Measurements from ENCODE around the gene NPIPA1. TPM values are rescaled to one million over a fixed set of nuclear protein-coding genes. Genes with fewer than 3 reads are reported as not detected.
"Not testable (repeated sequence)": the region's sequence is repeated elsewhere in the genome, so short reads cannot be mapped to it uniquely, and the experiment has no call there.

The NPIPA1 gene
- total and polyA plus RNA-seq, 11 donors = 24.7 to 65.3 (median 40.7) TPM

- DNase-seq = no peak
- H3K27ac ChIP-seq = no peak overlapping the region
- intact Hi-C loops (cut with DNase I) = no loop called here
- TF ChIP-seq POLR2A (IDR thresholded peaks at IDR 0.05) = no peak
- TF ChIP-seq, protein P1, sequence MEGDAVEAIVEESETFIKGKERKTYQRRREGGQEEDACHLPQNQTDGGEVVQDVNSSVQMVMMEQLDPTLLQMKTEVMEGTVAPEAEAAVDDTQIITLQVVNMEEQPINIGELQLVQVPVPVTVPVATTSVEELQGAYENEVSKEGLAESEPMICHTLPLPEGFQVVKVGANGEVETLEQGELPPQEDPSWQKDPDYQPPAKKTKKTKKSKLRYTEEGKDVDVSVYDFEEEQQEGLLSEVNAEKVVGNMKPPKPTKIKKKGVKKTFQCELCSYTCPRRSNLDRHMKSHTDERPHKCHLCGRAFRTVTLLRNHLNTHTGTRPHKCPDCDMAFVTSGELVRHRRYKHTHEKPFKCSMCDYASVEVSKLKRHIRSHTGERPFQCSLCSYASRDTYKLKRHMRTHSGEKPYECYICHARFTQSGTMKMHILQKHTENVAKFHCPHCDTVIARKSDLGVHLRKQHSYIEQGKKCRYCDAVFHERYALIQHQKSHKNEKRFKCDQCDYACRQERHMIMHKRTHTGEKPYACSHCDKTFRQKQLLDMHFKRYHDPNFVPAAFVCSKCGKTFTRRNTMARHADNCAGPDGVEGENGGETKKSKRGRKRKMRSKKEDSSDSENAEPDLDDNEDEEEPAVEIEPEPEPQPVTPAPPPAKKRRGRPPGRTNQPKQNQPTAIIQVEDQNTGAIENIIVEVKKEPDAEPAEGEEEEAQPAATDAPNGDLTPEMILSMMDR (IDR thresholded peaks at IDR 0.05) = no peak
- H3K36me3 ChIP-seq = no peaks in the 10 kb centered on the region
- H3K4me1 ChIP-seq = no peaks in the 10 kb centered on the region
- no peak overlapping the region for H3K4me3 ChIP-seq
- peak in 1 of 4 donors; percentile 19 for ATAC-seq
- 71 to 78% (median 77%) methylated on average over 8 of the region's 8 CpGs for WGBS, 4 donors
- peaks cover 0 to 11% (median 0%) of the 10 kb centered on the region in 12 donors for H3K9me3 ChIP-seq
- H3K27me3 ChIP-seq = no peaks in the 10 kb centered on the region
These were observed 26.3 kb downstream of the NPIPA1 start for GRCh38 chr16:14963281-14964173.

DNA sequence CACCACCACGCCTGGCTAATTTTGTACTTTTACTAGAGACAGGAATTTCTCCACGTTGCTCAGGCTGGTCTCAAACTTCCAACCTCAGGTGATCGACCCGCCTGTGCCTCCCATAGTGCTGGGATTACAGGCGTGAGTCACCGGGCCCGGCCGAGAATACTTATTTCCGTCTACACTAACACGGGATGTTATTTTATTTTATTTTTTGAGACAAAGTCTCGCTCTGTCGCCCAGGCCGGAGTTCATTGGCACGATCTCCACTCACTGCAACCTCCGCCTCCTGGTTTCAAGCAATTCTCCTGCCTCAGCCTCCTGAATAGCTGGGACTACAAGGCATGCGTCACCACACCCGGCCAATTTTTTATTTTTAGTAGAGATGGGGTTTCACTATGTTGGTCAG lies 28.1 kb downstream of the NPIPA1 start:
- WGBS, 4 donors = 89 to 93% (median 91%) methylated on average over 17 of the region's 17 CpGs
- TF ChIP-seq POLR2A (IDR thresholded peaks at IDR 0.05) = no peak
- TF ChIP-seq, protein P1 (IDR thresholded peaks at IDR 0.05) = no peak
- DNase-seq (no peak), ATAC-seq (no peak)
- Histone ChIP-seq H3K4me1 (no peaks in the 10 kb centered on the region), H3K9me3 (peaks cover 0 to 11% (median 0%) of the 10 kb centered on the region in 12 donors), H3K27me3 (no peaks in the 10 kb centered on the region), H3K27ac (no peak overlapping the region), H3K36me3 (no peaks in the 10 kb centered on the region), H3K4me3 (no peak overlapping the region)
- intact Hi-C loops (cut with DNase I) = no loop called here

GRCh38 chr16:14969795-14970194 lies 32.6 kb downstream of the NPIPA1 start:
- DNase-seq; intact Hi-C loops (cut with DNase I); H3K27ac ChIP-seq; H3K4me1 ChIP-seq; ATAC-seq; H3K36me3 ChIP-seq; H3K4me3 ChIP-seq; H3K9me3 ChIP-seq; H3K27me3 ChIP-seq: not testable (repeated sequence)
- WGBS, 4 donors = 95 to 96% (median 96%) methylated on average over 3 of the region's 3 CpGs

GRCh38 chr16:14971621-14972228 lies 34.5 kb downstream of the NPIPA1 start:
- intact Hi-C loops (cut with DNase I); H3K36me3 ChIP-seq; H3K4me3 ChIP-seq; H3K27me3 ChIP-seq; H3K9me3 ChIP-seq; ATAC-seq; H3K27ac ChIP-seq: not testable (repeated sequence)
- H3K4me1 ChIP-seq = peaks cover 0 to 16% (median 11%) of the 10 kb centered on the region in 12 donors
- WGBS, 4 donors = 89 to 95% (median 93%) methylated on average over 12 of the region's 12 CpGs
- DNase-seq = peak in 1 of 5 donors; percentile 52

DNA sequence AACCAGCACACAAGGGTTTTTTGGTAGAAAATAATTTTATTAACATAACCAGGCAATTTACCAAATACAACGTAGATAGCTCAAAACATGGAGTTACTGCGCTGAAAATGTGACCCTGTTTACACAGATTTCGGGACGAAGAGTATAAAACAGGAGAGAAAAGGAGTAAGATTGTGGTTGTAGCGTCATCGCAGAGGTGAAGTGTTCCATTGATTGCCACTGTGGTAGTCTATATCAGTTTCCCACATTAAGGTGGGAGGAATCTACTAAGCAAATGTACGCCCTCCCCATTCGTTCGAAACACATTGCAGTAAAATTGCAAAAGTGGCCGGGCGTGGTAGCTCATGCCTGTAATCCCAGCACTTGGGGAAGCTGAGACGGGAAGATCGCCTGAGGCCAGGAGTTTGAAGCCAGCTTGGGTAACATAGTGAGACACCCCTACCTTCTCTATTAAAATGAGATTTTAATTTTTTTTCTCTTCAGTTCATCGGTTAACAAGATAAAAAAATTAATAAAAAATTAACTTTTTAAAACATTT lies 36.6 kb downstream of the NPIPA1 start:
- peaks cover 0 to 18% (median 11%) of the 10 kb centered on the region in 12 donors for H3K4me1 ChIP-seq
- peak overlapping the region in 5 of 12 donors; percentile 88 to 98 (median 95) for H3K27ac ChIP-seq
- H3K36me3 ChIP-seq; H3K27me3 ChIP-seq; ATAC-seq; H3K9me3 ChIP-seq; intact Hi-C loops (cut with DNase I): not testable (repeated sequence)
- WGBS, 4 donors = 72 to 78% (median 74%) methylated on average over 14 of the region's 14 CpGs
- H3K4me3 ChIP-seq = peak overlapping the region in 9 of 12 donors; percentile 69 to 94 (median 90)
- DNase-seq = peak in 1 of 5 donors; percentile 32

- intact Hi-C loops (cut with DNase I) = not testable (repeated sequence)
- WGBS, 4 donors = 2 to 6% (median 5%) methylated on average over 7 of the region's 7 CpGs
- peak overlapping the region in 11 of 12 donors; percentile 88 to 98 (median 93) for H3K27ac ChIP-seq
These were observed 37.0 kb downstream of the NPIPA1 start for GRCh38 chr16:14974331-14974655.

More at GRCh38 chr16:14974331-14974655, 37.0 kb downstream of the NPIPA1 start:
- H3K9me3 ChIP-seq, H3K36me3 ChIP-seq, H3K27me3 ChIP-seq, ATAC-seq, DNase-seq: not testable (repeated sequence)
- H3K4me1 ChIP-seq = peaks cover 0 to 19% (median 11%) of the 10 kb centered on the region in 12 donors
- peak overlapping the region; percentile 69 to 99 (median 89) for H3K4me3 ChIP-seq

Measured in heart left ventricle (tissue), 16 donors.